HEK293T (cell line): ENCODE measurements around the gene SERHL2.

ENCODE experiments used
- BHLHE40 ChIP-seq: fragments of 450-650 bp; IDR thresholded peaks from 2 replicates; pipeline ENCODE4 v1.6.1; 2016; ENCODE audit warnings: mild to moderate bottlenecking, moderate library complexity, borderline replicate concordance
- CTBP1 ChIP-seq: fragments of 450-650 bp; IDR thresholded peaks from 2 replicates; pipeline ENCODE4 v1.6.1; 2016; ENCODE audit warnings: borderline replicate concordance
- ELF4 ChIP-seq: fragments of 450-650 bp; IDR thresholded peaks from 2 replicates; pipeline ENCODE4 v1.6.1; 2017; ENCODE audit warnings: antibody characterized with exemption
- FOXA1 ChIP-seq: fragments of 450-650 bp; IDR thresholded peaks from 2 replicates; pipeline ENCODE4 v1.6.1; 2016; ENCODE audit warnings: mild to moderate bottlenecking
- FOXK2 ChIP-seq: fragments of 450-650 bp; IDR thresholded peaks from 2 replicates; pipeline ENCODE4 v1.6.1; 2016; ENCODE audit warnings: mild to moderate bottlenecking
- FOXM1 ChIP-seq: fragments of 450-650 bp; IDR thresholded peaks from 2 replicates; pipeline ENCODE4 v1.6.1; 2017; ENCODE audit warnings: mild to moderate bottlenecking, borderline replicate concordance
- HDGF ChIP-seq: fragments of 450-650 bp; IDR thresholded peaks from 2 replicates; pipeline ENCODE4 v1.6.1; 2017; ENCODE audit warnings: antibody characterized with exemption, borderline replicate concordance
- L3MBTL2 ChIP-seq: fragments of 450-650 bp; conservative IDR thresholded peaks from 2 replicates; pipeline ENCODE4 v1.6.1; 2016; ENCODE audit warnings: mild to moderate bottlenecking
- NFRKB ChIP-seq: fragments of 450-650 bp; IDR thresholded peaks from 2 replicates; pipeline ENCODE4 v1.6.1; 2016; ENCODE audit warnings: mild to moderate bottlenecking, moderate library complexity
- TARDBP ChIP-seq: fragments of 450-650 bp; IDR thresholded peaks from 2 replicates; pipeline ENCODE4 v1.6.1; 2016
- ZNF384 ChIP-seq: fragments of 450-650 bp; IDR thresholded peaks from 2 replicates; pipeline ENCODE4 v1.6.1; 2016
- TF ChIP-seq, protein P1 (sequence below): fragments of 450-650 bp; IDR thresholded peaks from 2 replicates; pipeline ENCODE4 v1.6.1; 2016

DNA sequence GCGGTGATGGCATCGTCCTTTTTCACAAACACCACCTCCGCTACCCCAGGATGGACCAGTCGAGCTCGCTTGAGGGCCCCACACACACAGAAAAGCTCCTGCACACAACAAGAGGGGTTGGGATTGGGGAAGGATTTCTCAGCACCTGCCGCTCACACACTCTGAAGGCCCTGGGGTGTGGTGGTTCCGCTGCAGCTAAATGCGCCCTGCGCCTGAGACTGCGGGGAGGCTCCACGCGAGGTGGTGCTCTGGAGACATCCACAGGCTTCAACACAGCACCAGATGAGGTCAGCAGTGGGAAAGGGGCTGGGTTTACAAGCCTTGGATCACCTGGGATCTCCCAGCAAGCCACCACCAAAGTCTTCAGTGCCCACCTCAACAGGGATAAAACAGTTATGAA lies 38.2 kb downstream of the SERHL2 start:
- TF ChIP-seq BHLHE40 (no peak), CTBP1 (no peak), TARDBP (no peak), FOXM1 (no peak), L3MBTL2 (no peak), NFRKB (no peak), ELF4 (no peak), FOXA1 (no peak), FOXK2 (no peak), HDGF (no peak), ZNF384 (no peak)
- TF ChIP-seq, protein P1, sequence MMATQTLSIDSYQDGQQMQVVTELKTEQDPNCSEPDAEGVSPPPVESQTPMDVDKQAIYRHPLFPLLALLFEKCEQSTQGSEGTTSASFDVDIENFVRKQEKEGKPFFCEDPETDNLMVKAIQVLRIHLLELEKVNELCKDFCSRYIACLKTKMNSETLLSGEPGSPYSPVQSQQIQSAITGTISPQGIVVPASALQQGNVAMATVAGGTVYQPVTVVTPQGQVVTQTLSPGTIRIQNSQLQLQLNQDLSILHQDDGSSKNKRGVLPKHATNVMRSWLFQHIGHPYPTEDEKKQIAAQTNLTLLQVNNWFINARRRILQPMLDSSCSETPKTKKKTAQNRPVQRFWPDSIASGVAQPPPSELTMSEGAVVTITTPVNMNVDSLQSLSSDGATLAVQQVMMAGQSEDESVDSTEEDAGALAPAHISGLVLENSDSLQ = no peak
